Kidney (tissue), 14 donors: ENCODE results near the gene MINDY1. TPM values are rescaled to one million over a fixed set of nuclear protein-coding genes. Genes with fewer than 3 reads are reported as not detected.
A peak's percentile ranks its signal among the peaks of the same experiment; 100 is the strongest.

Source experiments
- DNase-seq, 5 donors: peaks; one replicate each; pipeline ENCODE4 v3.0.0-alpha.2; 2013 to 2020
- FAIRE-seq: peaks from 2 replicates; lab custom pipeline; 2012; peaks lifted over from hg19 to GRCh38; lab: Jason Lieb, UNC
- H3K27ac ChIP-seq, 2 donors: one replicate each; pipeline ENCODE4 v1.7.0; 2013; ENCODE audit warnings: low read depth in 2 of 2, low read length in 2 of 2, inconsistent platforms in 1 of 2
- H3K27me3 ChIP-seq: one replicate; pipeline ENCODE4 v1.7.1; 2013; ENCODE audit warnings: low read length, inconsistent platforms; ENCODE audit not compliant: control insufficient read depth, insufficient read depth
- H3K36me3 ChIP-seq, 3 donors: one replicate each; pipeline versions ENCODE4 v1.7.0 to v1.7.1; 2013; ENCODE audit warnings: low read length in 3 of 3, control low read depth in 1 of 3, inconsistent platforms in 1 of 3; ENCODE audit not compliant: insufficient read depth in 3 of 3, control insufficient read depth in 2 of 3
- H3K4me1 ChIP-seq, 3 donors: one replicate each; pipeline versions ENCODE4 v1.7.0 to v1.7.1; 2013; ENCODE audit warnings: low read length in 3 of 3, inconsistent platforms in 1 of 3, low read depth in 1 of 3; ENCODE audit not compliant: control insufficient read depth in 2 of 3, insufficient read depth in 2 of 3
- H3K4me3 ChIP-seq, 3 donors: one replicate each; pipeline versions ENCODE4 v1.7.0 to v1.8.1; 2013; ENCODE audit warnings: low read length in 3 of 3, control low read depth in 1 of 3, inconsistent platforms in 1 of 3
- H3K9ac ChIP-seq, 3 donors: one replicate each; pipeline versions ENCODE4 v1.7.0 to v1.7.1; 2013; ENCODE audit warnings: low read length in 3 of 3, control low read depth in 1 of 3, inconsistent platforms in 1 of 3
- H3K9me3 ChIP-seq, 3 donors: one replicate each; pipeline versions ENCODE4 v1.7.0 to v1.7.1; 2013; ENCODE audit warnings: low read length in 3 of 3, control low read depth in 1 of 3, inconsistent platforms in 1 of 3; ENCODE audit not compliant: control insufficient read depth in 2 of 3, insufficient read depth in 1 of 3
- intact Hi-C: fragments of 100-400 bp; cut with DNase I; formaldehyde crosslinking; loops from one replicate; pipeline ENCODE4 v1.11.1; 2022
- polyA plus RNA-seq: library from polyadenylated mRNA; stranded (reverse); fragments of 350-450 nt; fragmentation: Illumina TruSeq; extraction: RNeasy Lipid Tissue Mini Kit (QIAGEN cat#74804); gene quantifications from one replicate; pipeline ENCODE4 v1.2.3, GENCODE V29; 2014; ENCODE audit warnings: low read depth, low replicate concordance; ENCODE audit not compliant: insufficient read depth
- total RNA-seq: library from RNA; stranded (reverse); fragmentation: NEBNext Ultra II Directional; extraction: Animal tissue kit (Norgen Biotek cat#: 25700); gene quantifications from one replicate; pipeline ENCODE4 v1.2.1, GENCODE V29; 2021
- TF ChIP-seq, protein P1 (sequence below): IDR thresholded peaks from 3 replicates; pipeline ENCODE4 v1.5.1; 2012; ENCODE audit warnings: mild to moderate bottlenecking, moderate library complexity, borderline replicate concordance; ENCODE audit not compliant: insufficient read depth; ENCODE audit errors: extremely low read depth
- donor health status: control.
- donor health status: control.
- donor health status: control.
- donor health status: control.
- donor health status: control.
- donor health status: DM: yes; HTN: yes; CAD: no.
- donor health status: Normal renal cell carcinoma (clear cell type).

The MINDY1 gene
- total and polyA plus RNA-seq, 2 donors from 2014 or later: 33.5 to 35.1 TPM

DNA sequence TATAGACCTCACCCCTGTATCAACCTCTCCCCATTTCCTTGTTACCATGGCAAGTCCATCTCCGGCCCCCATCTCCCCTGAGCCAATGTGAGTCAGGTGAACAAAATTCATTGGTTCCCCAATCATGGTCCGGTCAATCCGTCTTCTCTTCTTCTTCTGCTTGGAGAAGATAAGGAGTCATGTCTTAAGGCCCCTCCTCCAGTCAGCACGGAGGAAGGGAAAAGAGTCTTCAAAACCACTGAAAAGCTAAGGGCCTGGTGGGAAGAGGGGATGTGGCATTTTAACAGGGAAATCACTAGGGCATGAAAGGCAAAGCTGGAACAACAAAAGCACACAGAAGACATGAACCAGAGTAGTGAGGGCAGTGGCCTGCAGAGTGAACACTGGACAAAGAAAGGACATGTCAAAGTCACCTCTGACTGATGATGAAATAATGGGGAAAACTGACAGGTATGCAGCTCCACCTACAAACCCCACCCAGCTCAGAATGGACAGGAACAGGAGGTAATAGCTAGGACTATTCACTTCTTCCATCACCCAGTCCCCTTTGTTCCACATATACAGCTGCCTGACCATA lies 48.4 kb upstream of the MINDY1 start:
- DNase-seq (no peak), FAIRE-seq (no peak)
- H3K27ac ChIP-seq: no peak overlapping the region
- H3K36me3 ChIP-seq: peaks cover 7 to 48% (median 26%) of the 10 kb centered on the region in 3 donors
- peaks cover 4 to 21% (median 18%) of the 10 kb centered on the region in 3 donors for H3K4me1 ChIP-seq
- H3K4me3 ChIP-seq: peak overlapping the region in 1 of 3 donors; percentile 21
- H3K27me3 ChIP-seq: no peaks in the 10 kb centered on the region
- TF ChIP-seq, protein P1, sequence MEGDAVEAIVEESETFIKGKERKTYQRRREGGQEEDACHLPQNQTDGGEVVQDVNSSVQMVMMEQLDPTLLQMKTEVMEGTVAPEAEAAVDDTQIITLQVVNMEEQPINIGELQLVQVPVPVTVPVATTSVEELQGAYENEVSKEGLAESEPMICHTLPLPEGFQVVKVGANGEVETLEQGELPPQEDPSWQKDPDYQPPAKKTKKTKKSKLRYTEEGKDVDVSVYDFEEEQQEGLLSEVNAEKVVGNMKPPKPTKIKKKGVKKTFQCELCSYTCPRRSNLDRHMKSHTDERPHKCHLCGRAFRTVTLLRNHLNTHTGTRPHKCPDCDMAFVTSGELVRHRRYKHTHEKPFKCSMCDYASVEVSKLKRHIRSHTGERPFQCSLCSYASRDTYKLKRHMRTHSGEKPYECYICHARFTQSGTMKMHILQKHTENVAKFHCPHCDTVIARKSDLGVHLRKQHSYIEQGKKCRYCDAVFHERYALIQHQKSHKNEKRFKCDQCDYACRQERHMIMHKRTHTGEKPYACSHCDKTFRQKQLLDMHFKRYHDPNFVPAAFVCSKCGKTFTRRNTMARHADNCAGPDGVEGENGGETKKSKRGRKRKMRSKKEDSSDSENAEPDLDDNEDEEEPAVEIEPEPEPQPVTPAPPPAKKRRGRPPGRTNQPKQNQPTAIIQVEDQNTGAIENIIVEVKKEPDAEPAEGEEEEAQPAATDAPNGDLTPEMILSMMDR: no peak
- peak overlapping the region in 1 of 3 donors; percentile 13 for H3K9ac ChIP-seq
- H3K9me3 ChIP-seq: no peaks in the 10 kb centered on the region
- intact Hi-C loops: no loop called here

- Histone ChIP-seq H3K4me1 (peaks cover 3 to 14% (median 12%) of the 10 kb centered on the region in 3 donors), H3K36me3 (peaks cover 5 to 43% (median 26%) of the 10 kb centered on the region in 3 donors), H3K9me3 (no peaks in the 10 kb centered on the region), H3K4me3 (no peak overlapping the region), H3K27me3 (no peaks in the 10 kb centered on the region), H3K27ac (no peak overlapping the region), H3K9ac (no peak overlapping the region)
- TF ChIP-seq, protein P1: no peak
- intact Hi-C loops: no loop called here
- FAIRE-seq (no peak), DNase-seq (no peak)
Measured at GRCh38 chr1:151051356-151052009, 44.8 kb upstream of the MINDY1 start.

GRCh38 chr1:151050051-151050688 lies 43.5 kb upstream of the MINDY1 start:
- Histone ChIP-seq H3K36me3 (peaks cover 1 to 32% (median 19%) of the 10 kb centered on the region in 3 donors), H3K9ac (no peak overlapping the region), H3K27ac (no peak overlapping the region), H3K4me1 (peaks cover 3 to 5% (median 3%) of the 10 kb centered on the region in 3 donors), H3K27me3 (no peaks in the 10 kb centered on the region), H3K4me3 (no peak overlapping the region), H3K9me3 (no peaks in the 10 kb centered on the region)
- FAIRE-seq: no peak
- DNase-seq: no peak
- intact Hi-C loops: no loop called here
- TF ChIP-seq, protein P1: no peak
